ENCODE data around the gene TMOD3.
A peak's percentile ranks its signal among the peaks of the same experiment; 100 is the strongest.
"Not testable (repeated sequence)": the region's sequence is repeated elsewhere in the genome, so short reads cannot be mapped to it uniquely, and the experiment has no call there.

TMOD3 gene

DNA sequence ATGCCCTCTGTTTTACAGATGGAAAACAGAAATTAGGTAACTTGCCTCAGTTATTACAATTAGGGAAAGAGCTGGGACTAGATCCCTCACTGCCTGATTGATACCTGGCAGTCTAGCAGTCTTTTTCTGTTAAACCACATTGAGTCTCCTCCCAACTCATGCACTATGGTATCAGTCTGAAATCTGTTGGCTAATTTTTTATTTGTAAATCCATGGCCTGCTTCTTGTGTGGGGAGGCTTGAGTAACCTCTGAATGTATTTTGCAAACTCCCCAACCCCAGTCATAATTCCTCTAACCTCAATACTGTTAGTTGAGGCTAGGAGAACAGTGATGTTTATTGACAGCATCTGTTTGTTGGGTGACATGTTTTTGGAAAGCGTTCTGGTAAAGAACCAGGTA lies 35.9 kb downstream of the TMOD3 start:
- DNase-seq = no peak

DNA sequence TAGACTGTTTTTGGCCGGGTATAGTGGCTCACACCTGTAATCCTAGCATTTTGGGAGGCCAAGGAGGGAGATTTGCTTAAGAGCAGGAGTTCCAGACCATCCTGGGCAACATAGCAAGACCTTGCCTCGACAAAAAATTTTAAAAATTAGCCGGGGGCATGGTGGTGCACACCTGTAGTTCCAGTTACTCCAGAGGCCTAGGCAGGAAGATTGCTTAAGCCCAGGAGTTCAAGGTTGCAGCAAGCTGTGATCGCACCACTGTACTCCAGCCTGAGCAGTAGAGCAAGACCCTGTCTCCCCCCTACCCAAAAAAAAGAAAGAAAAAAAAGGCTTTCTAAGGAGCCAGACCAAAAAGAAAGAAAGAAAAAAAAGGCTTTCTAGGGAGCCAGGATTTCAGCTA lies 36.7 kb downstream of the TMOD3 start:
- DNase-seq = no peak

DNA sequence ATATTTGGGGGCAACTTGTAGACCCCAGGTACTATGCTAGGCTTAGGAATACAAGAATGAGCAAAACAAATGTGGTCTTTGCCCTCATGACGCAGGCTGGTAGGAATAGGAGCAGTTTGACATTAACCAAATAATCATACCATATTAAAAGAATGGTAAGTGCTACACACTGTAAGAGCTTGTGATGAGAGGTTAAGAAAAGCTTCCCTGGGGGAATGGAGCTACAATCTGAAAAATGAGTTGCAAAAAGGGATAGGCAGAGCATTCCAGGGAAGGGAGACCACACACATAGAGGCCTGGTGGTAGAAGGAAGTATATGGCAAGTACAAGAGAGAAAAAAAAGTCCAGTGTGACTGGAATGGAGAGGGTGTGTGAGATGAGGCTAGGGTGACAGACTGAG lies 37.3 kb downstream of the TMOD3 start:
- no peak for DNase-seq

DNA sequence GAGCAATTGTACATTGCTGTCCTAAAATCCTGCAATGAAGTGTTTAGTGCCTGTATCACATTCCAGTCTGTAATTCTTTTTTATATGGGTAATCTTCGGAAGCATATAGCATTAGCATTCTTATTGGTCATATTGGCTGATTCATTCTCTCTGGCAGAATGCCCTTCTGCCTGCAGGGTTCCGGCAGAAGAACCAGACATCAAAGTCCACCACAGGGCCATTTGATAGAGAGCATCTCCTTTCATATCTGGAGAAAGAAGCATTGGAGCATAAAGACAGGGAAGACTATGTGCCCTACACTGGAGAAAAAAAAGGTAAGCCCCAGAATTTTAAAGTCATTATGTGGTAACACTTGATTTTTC lies 39.6 kb downstream of the TMOD3 start:
- no peak for DNase-seq

DNA sequence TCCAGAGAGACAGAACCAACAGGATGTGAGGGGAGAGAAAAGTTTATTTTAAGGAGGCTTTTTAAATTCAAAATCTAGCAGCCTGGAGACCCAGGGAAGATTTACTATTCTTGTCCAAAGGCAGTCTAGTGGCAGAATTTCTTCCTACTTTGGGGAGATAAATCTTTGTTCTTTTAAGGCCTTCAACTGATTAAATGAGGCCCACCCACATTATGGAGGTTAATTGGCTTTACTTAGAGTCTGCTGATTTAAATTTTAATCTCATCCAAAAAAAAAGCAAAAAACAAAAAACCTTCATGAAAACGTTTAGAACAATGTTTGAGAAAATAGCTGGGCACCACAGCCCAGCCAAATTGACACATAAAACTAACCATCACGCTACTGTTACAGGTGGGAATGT lies 41.3 kb downstream of the TMOD3 start:
- no peak for DNase-seq

DNA sequence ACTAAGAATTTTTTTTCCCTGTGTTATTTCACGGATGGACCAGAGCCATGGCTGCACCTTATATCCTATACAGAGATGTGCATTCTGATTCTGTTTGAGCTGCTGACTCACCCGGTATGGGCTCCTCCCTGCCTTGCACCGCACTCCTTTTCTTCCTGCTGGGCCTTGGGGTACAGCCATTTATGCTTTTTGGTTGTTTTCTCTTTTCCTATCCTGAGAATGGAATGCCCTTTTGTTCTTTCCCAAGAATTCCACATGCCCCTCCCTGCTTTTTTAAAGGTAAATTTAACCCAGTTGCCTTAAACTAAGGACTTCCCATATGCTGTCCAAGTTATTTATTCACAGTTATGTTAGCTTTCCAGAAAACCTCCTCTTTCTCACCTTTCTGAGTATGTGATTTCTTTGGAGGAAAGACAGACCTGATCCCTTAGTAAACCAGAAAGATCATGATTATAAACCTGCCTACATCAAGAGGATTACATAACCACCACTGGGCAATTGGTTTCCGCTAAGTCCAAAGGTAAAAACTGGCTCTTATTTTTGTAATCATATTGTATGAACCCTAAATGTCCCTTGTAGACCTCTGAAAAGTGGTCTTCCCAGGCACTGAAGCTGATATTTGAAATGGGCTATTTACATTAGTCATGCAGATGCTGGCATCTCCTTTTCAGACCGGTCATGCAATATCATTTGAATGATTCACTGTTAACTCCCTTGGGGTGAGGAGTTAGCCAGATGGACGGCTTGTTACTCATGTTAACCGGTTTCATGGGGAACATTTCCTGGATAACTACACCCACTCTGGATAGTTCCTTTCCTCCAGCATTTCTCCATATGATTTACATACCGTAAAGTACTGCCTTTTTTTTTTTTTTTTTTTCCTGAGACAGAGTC lies 45.5 kb downstream of the TMOD3 start:
- peak; percentile 43 for DNase-seq

DNA sequence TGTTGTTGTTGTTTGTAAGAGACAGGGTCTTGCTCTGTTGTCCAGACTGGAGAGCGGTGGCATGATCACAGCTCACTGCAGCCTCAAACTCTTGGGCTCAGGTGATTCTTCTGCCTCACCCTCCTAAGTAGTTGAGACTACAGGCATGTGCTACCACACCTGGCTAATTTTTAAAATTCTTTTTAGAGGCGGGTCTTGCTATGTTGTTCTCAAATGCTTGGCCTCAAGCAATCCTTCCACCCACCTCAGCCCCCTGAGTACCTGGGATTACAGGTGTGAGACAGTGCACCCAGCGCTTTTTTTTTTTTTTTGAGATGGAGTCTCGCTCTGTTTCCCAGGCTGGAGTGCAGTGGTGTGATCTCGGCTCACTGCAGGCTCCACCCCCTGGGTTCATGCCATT lies 46.7 kb downstream of the TMOD3 start:
- DNase-seq = no peak

DNA sequence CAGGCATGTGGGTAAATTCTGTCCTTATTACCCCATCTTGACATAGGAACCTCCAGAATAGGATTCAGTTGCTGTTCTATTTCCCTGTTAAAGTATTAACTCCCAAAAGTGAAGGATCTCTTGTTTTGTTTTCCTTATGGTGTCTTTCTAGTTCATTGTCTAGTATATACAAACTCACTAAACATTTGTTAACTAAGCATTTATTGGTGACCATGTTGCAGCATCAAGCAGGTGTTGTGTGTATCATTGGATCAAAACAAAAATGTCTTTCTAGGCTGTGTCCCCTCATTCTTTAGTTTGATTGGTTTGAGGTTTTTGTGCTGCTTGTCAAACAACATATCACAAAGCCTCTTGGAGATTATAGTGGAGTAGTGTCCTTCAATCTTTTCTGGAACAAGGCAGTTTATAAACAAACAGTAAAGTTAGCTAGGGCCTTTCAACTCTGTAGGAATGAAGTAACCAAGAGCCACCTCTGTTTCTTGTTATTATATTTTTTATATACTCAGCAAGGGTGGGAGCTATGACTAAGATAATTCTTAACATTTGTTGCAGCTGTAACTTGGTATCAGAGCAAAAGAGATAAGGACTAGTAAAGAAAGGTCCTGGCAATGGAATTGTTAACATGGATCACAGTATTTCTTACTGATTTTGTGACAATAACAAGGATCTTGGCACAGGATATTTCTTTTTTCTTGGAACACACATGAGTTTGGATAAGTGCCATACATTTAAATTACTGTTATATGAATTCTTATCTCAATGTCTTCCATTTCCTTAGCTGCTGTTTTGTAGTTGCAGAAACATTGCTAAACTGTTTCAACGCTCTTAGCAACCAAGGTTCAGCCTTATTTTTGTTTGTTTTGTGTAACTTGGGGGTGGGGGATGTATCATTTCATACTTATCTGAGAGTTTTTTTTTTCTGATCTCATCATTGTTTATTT lies 49.3 kb downstream of the TMOD3 start:
- no peak for DNase-seq

DNA sequence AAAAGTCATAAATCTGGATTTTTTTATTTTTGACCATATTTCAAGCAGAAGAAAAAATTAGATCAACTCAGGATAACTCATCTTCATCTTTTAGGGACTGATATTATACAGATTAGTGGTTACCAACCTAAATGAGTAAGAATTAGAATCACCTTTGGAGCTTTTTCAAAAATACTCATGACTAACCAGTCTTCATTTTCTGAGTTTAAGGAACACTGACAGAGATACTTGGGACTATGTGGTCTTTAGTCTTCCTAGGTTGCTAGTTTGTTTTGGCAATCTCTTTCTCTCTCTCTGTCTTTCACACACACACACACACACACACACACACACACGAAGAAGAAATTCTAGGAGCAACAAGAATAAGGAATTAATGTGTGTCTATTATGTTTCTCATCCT lies 50.1 kb downstream of the TMOD3 start:
- no peak for DNase-seq

DNA sequence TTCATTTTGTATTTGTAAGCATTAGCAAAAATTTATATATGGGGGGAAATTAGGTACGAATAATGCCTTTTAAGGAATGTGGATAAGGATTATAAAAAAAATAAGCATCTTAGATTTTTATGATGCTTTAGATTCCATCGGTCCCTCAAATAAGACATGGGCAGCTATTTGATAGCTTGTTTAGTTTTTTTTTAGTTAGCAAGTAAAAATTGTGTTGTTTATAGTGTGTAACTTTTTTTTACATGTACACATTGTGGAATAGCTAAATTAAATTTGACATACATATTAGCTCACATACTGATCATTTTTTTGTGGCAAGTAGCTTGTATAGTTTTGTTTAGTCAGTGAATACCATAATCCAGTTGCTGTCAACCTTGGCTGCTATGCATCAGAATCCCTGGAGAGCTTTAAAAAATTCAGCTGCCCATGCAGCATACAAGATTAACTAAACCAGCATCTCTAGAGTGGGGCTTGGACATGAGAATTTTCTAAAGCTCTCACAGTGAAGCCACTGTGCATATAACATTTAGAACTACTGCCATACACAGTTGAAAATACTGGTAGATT lies 53.9 kb downstream of the TMOD3 start:
- peak; percentile 42 for DNase-seq

DNA sequence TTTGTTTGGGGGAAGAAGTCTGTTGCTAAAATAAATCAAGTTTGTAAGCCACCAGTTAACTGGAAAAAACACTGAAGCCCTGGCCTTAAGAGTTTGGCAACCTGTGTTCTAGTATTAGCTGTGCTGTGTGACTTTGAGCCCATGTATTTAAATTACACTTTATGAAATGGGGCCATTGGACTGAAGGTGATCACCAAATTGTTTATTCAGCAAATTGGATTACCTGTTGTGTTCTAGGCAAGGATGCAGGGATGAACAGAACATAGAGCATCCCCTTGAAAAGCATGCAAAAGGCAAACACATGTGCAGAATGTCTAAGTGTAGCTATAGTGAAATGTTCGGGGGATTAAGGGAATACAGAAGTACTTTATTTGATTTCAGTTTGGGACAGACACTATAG lies 54.6 kb downstream of the TMOD3 start:
- no peak for DNase-seq

DNA sequence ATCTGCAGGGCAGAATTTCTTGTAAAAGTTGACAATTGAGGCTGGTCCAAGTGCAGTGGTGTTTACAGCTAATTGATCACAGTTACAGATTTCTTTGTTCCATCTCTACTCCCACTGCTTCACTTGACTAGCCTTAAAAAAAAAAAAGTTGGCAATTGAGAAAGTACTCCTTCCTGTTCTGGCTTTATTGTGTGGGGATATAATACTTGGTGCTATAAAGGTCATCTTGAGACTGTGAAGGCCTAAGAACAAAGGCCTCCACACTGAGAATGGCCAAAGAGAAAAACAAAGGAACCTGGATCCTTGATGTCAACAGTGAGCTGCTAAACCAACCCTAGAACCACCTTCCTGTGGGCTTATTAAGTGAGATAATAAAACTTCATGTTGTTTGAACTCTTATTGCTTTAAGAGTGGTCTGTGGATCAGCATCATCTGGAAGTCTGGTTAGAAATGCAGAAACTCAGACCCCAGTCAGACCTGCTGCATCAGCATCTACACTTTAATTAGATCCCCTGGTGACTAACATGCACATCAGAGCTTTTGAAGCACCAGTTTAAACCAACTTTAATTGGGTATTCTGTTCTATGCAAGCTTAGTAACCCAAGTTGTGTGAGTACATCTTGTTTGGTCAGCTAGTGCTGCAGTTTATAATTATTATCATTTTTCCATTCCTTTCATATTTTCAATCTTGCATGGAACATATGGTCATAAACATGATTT lies 55.2 kb downstream of the TMOD3 start:
- DNase-seq = no peak

DNA sequence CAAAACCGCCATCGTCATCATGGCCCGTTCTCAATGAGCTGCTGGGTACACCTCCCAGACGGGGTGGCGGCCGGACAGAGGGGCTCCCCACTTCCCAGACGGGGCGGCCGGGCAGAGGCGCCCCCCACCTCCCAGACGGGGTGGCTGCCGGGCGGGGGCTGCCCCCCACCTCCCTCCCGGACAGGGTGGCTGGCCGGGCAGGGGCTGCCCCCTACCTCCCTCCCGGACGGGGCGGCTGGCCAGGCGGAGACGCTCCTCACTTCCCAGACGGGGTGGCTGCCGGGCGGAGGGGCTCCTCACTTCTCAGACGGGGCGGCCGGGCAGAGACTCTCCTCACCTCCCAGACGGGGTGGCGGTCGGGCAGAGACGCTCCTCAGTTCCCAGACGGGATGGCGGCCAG lies 56.3 kb downstream of the TMOD3 start:
- not testable (repeated sequence) for DNase-seq

DNA sequence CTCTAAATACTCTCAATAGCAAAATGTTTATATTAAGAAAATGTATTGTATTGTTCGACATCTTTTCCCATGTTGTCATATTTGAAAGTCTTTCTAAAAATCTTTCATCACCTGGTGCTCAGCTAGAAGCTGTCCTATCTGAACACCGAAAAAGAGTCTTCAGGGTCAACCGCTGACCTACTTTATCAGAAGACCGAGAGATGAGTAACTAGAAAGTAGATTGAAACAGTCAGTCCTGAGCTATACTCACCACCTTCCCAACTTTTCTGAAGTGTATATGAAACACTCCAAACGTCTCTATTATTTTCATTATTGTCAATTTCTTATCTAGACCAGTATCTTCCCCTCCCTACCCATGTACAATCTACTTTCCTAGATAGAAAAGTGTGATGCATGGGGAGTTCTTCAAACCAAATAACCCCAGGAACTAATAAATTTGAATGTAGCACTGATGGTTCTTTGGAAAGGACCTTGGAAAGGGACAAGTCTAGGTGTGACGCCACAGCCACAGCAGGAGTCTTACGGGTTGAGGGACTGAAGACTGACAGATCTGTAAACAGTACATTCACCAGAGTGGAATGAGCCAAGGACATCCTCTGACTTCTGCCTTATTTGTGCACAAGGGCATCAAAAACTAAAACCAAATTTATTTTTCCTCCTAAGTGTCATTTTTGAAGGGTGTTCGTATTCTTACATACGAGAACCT lies 58.6 kb downstream of the TMOD3 start:
- DNase-seq = no peak

DNA sequence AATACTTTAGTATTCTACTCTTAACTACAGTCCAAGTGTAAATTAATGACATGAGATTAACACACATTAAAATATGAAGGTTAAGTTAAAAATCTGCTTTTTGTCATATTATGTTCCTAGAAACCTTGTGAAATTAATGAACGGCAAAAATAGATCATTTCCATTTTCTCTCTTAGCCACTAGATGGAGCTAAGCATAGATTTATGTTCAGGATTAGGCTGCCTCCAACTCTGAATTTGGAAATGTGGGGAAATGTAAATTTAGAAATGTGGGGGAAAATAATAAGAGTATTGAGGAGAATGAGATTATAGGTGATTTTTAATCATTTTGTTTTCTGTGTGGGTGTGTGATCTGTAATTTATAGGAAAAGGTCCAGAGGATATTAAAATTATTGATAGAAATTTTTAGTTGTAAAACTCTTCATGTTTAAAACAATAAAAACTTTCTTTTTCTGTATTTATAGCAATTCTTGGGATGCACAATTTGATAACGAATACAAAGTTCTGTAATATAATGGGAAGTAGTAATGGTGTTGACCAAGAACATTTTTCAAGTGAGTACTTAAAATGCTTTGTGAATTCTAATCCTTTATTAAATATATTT lies 59.2 kb downstream of the TMOD3 start:
- DNase-seq = no peak

DNA sequence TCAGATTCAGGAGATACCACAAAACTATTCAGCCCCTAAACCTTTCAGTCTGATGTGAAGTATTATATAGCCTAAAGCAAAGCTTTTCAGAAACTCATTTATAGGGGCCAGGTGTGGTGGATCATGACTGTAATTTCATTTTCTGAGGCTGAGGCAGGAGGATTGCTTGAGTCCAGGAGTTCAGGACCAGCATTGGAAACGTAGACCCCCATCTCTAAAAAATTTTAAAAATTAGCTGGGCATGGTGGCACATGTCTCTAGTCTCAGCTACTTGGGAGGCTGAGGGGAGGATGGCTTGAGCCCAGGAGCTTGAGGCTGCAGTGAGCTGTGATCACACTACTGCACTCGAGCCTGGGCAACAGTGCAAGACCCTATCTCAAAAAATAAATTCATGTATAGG lies 60.0 kb downstream of the TMOD3 start:
- no peak for DNase-seq

DNA sequence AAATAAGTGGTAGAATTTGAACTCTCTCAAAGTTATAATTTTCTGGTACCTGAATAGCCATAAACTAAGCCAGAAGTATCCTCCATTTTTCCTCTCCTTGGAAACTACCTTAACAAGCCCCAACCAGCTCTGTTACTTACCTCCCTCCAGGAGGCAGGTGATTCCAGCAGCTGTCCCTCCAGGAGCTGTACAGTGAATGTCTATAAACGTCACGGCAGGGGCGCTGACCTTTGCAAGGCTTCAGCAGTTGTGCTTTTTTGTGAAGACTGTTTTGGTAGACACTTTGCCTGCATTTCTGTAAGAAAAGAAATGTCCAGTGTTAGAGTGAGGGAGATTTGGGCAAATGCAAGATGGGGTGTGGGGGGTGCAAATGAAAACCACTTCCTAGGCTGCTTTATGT lies 75.0 kb downstream of the TMOD3 start:
- no peak for DNase-seq

DNA sequence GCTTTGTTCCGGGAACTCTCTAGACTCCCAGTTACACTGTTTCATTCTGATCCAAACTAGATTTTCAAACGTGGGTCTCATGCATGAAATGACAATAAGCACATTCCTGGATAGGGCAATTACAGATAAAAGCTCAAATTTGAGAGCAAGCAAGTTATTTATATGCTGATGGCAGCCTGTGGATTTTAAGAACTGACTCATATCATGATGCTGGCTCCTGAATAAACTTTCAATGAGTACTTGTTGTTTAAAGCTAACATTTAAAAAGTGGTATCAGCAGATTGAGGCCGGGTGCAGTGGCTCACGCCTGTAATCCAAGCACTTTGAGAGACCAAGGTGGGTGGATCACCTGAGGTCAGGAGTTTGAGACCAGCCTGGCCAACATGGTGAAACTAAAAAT lies 75.5 kb downstream of the TMOD3 start:
- no peak for DNase-seq

DNA sequence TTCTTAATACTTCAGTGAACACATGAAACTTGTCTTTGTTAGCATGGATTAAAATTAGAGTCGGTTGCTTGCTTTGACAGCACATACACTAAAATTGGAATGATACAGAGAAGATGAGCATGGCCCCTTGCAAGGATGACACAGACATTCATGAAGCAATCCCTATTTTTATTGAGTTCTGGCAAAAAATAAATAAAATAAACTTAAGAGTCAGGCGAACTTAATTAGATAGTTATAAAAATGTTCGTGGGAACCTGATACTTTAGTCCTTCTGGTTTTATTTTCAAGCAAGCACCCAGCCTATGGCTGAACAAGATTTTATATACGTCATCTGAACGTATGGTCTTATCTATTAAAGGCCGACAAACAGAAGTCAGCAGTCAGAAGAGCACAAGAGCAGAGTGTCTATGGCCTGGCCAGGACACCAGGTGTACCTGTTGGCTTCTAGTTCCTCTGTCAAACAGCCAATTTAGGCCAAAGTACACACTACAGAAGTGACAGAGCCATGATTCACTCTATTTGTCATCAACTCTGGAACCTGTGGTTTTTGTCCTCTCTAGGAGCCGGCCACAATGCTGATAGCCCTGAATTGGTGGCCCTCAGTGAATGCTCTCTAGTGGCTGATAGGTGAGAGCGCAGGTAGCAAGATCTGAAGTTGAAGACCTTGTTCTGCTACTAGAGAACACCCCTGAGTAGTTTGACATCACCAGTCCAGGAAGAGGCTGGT lies 77.8 kb downstream of the TMOD3 start:
- DNase-seq = no peak

DNA sequence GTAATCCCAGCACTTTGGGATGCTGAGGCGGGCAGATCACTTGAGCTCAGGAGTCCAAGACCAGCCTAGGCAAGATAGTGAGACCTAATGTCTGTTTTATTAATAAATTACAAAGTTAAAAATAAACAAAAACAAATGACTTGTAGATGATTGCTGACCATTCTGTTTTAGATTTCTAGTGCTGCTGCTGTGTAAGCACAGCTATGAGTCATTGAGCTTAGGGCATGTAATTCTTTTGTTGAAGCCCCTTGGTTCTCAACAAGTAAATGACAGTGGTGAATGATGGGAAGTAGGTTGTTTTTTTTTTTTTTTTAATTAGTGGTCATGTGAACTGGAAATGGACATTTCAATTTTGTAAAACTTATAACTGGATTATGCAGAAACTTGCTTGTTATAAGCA lies 78.9 kb downstream of the TMOD3 start:
- no peak for DNase-seq

DNA sequence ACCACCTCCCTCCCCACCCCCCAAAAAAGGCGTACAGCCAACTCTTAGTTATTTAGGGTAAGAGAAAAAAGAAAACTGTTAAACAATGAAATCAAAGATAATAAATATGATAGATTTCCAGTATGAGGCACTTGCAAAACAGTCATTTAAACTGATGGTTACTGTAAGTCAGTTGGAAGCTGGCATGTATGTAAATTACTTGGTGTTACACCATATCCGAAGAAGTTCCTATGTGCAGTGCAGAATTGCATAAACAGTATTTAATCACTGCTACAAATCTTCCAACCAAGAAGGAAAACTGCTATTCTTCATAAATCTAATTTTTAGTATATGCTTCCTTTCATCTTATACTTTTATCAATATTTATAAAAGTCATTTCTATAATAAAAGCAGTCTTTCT lies 80.1 kb downstream of the TMOD3 start:
- DNase-seq = no peak

All from right hindlimb (tissue), 1 donor.